ENCODE results near the gene PIGT. TPM values are rescaled to one million over a fixed set of nuclear protein-coding genes. Genes with fewer than 3 reads are reported as not detected.
A peak's percentile ranks its signal among the peaks of the same experiment; 100 is the strongest.
"Not testable (repeated sequence)": the region's sequence is repeated elsewhere in the genome, so short reads cannot be mapped to it uniquely, and the experiment has no call there.

PIGT gene
- polyA plus RNA-seq, 4 donors, result 49.7 to 119 (median 68.1) TPM

DNA sequence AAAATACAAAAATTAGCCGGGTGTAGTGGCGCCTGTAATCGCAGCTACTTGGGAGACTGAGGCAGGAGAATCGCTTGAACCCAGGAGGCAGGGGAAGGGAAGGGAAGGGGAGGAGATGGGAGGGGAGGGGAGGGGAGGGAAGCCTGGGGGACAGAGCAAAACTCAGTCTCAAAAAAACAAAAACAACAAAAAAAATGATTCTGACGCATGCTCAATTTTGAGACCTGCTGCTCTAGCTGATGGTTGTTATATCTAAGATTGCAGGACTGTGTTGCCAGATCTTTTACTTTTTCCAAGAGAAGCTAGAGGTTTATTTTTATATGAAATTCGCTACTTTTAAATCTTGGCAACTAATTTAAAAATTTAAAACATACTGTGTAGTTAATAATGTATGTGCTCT lies 51.2 kb downstream of the PIGT start:
- DNase-seq, result no peak
- WGBS, 3 donors, result 88 to 97% (median 93%) methylated on average over 6 of the region's 6 CpGs
- no peak overlapping the region for H3K4me3 ChIP-seq (ENCODE audit: low read depth in 1 of 3, low read length in 3 of 3)
- H3K4me1 ChIP-seq (ENCODE audit: control insufficient read depth in 3 of 3, insufficient read depth in 2 of 3, low read depth in 1 of 3, low read length in 2 of 3), result peaks cover 0 to 14% (median 0%) of the 10 kb centered on the region in 3 donors
- peaks cover 0 to 35% (median 12%) of the 10 kb centered on the region in 3 donors for H3K27me3 ChIP-seq (ENCODE audit: control insufficient read depth in 3 of 3, insufficient read depth in 3 of 3, low read length in 3 of 3)
- no peak for FAIRE-seq
- no peaks in the 10 kb centered on the region for H3K36me3 ChIP-seq (ENCODE audit: control insufficient read depth in 3 of 3, insufficient read depth in 2 of 3, low read depth in 1 of 3, low read length in 3 of 3)
- no peaks in the 10 kb centered on the region for H3K9me3 ChIP-seq (ENCODE audit: control insufficient read depth in 2 of 2, insufficient read depth in 1 of 2, low read depth in 1 of 2, low read length in 1 of 2)
- no peak overlapping the region for H3K27ac ChIP-seq (ENCODE audit: low read depth in 1 of 3, low read length in 2 of 3)

DNA sequence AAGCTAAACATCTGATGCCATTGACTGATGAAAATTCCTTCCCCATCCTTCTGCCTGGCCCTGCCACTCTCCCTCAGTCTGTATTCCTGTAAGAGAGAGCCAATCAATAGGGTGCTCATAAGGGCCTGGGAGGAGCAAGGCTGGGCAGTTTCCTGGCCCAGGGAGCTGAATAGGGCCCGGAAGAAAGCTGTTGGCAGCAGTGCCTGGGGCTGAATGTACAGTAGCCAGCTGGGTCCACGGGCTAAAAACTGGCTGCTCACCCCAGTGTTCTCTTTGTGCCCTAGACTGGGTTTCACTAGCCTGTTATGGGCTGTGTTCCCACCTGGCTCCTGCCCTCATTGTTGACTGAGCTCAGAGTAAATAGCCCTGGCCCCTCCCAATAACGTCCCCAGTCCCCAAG lies 51.9 kb downstream of the PIGT start:
- 14 to 35% (median 25%) methylated on average over 3 of the region's 3 CpGs for WGBS, 3 donors
- no peak for DNase-seq
- H3K27ac ChIP-seq (ENCODE audit: low read depth in 1 of 3, low read length in 2 of 3), result no peak overlapping the region
- peaks cover 0 to 35% (median 12%) of the 10 kb centered on the region in 3 donors for H3K27me3 ChIP-seq (ENCODE audit: control insufficient read depth in 3 of 3, insufficient read depth in 3 of 3, low read length in 3 of 3)
- no peak for FAIRE-seq
- no peaks in the 10 kb centered on the region for H3K9me3 ChIP-seq (ENCODE audit: control insufficient read depth in 2 of 2, insufficient read depth in 1 of 2, low read depth in 1 of 2, low read length in 1 of 2)
- peaks cover 0 to 14% (median 0%) of the 10 kb centered on the region in 3 donors for H3K4me1 ChIP-seq (ENCODE audit: control insufficient read depth in 3 of 3, insufficient read depth in 2 of 3, low read depth in 1 of 3, low read length in 2 of 3)
- no peaks in the 10 kb centered on the region for H3K36me3 ChIP-seq (ENCODE audit: control insufficient read depth in 3 of 3, insufficient read depth in 2 of 3, low read depth in 1 of 3, low read length in 3 of 3)
- H3K4me3 ChIP-seq (ENCODE audit: low read depth in 1 of 3, low read length in 3 of 3), result no peak overlapping the region

DNA sequence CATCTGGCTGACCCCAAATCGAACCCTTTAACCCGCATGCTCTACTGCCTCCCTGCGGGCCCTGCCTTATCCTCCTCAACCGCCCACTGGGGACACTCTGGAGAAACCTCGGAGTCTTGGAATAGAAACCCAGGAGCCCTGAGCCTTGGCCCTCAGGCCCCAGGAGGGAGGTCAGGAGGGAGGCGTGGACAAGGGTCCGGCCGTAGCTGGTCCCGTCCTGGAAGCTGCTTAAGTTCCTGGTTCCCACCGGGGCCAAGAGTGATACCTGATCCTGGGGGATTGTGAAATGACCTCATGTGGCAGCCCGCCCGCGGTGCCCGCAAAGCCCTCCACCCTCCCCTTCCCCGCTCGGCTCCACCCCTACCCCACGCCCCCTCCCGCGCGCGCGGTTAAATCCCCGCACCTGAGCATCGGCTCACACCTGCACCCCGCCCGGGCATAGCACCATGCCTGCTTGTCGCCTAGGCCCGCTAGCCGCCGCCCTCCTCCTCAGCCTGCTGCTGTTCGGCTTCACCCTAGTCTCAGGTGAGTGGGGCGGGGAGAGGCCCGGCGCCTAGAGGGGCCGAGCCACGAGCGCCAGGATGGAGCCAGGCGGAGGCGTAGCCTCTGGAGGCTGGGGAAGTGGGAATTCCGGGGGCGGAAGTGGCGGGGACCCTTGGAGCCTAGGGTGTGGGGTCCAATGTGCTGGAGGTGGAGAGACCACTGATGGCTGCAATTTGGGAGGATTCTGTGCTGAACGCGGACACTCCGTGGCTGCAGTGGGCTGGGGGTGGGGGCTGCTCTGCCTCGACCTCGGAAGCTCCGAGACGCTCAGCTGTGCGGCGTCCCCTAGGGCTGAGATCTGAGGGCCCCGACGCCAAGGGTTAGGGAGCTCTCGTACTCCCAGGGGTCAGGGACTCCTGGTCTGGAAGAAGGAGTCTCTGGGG lies 53.7 kb downstream of the PIGT start, which contains the start of gene WFDC2:
Gene WFDC2 (plus strand): TSS at position 418 of the 926 bp plus-strand sequence. CDS start 29 bp downstream, at position 447.
- no peaks in the 10 kb centered on the region for H3K36me3 ChIP-seq (ENCODE audit: control insufficient read depth in 3 of 3, insufficient read depth in 2 of 3, low read depth in 1 of 3, low read length in 3 of 3)
- 4 to 7% (median 6%) methylated on average over 53 to 54 of the region's 54 CpGs for WGBS, 3 donors
- peaks cover 0 to 14% (median 0%) of the 10 kb centered on the region in 3 donors for H3K4me1 ChIP-seq (ENCODE audit: control insufficient read depth in 3 of 3, insufficient read depth in 2 of 3, low read depth in 1 of 3, low read length in 2 of 3)
- no peak for FAIRE-seq
- peak; percentile 32 to 46 for DNase-seq
- H3K27me3 ChIP-seq (ENCODE audit: control insufficient read depth in 3 of 3, insufficient read depth in 3 of 3, low read length in 3 of 3), result peaks cover 0 to 35% (median 12%) of the 10 kb centered on the region in 3 donors
- H3K9me3 ChIP-seq (ENCODE audit: control insufficient read depth in 2 of 2, insufficient read depth in 1 of 2, low read depth in 1 of 2, low read length in 1 of 2), result no peaks in the 10 kb centered on the region
- H3K4me3 ChIP-seq (ENCODE audit: low read depth in 1 of 3, low read length in 3 of 3), result peak within 1 kb of the TSS; percentile 10 to 40 (median 18)
- peak within 1 kb of the TSS in 1 of 3 donors; percentile 66 for H3K27ac ChIP-seq (ENCODE audit: low read depth in 1 of 3, low read length in 2 of 3)

GRCh38 chr20:45470262-45470931 lies 54.5 kb downstream of the PIGT start:
- Histone ChIP-seq H3K4me3 (ENCODE audit: low read depth in 1 of 3, low read length in 3 of 3) (peak overlapping the region; percentile 10 to 40 (median 18)), H3K27ac (ENCODE audit: low read depth in 1 of 3, low read length in 2 of 3) (peak overlapping the region in 1 of 3 donors; percentile 66), H3K9me3 (ENCODE audit: control insufficient read depth in 2 of 2, insufficient read depth in 1 of 2, low read depth in 1 of 2, low read length in 1 of 2) (no peaks in the 10 kb centered on the region), H3K36me3 (ENCODE audit: control insufficient read depth in 3 of 3, insufficient read depth in 2 of 3, low read depth in 1 of 3, low read length in 3 of 3) (no peaks in the 10 kb centered on the region), H3K27me3 (ENCODE audit: control insufficient read depth in 3 of 3, insufficient read depth in 3 of 3, low read length in 3 of 3) (peaks cover 0 to 35% (median 12%) of the 10 kb centered on the region in 3 donors), H3K4me1 (ENCODE audit: control insufficient read depth in 3 of 3, insufficient read depth in 2 of 3, low read depth in 1 of 3, low read length in 2 of 3) (peaks cover 0 to 14% (median 0%) of the 10 kb centered on the region in 3 donors)
- 1 to 2% (median 2%) methylated on average over 48 to 50 of the region's 50 CpGs for whole genome bisulfite sequencing, 3 donors
- DNase-seq (peak; percentile 42 to 45), FAIRE-seq (no peak)

- Histone ChIP-seq H3K4me1 (ENCODE audit: control insufficient read depth in 3 of 3, insufficient read depth in 2 of 3, low read depth in 1 of 3, low read length in 2 of 3) (peaks cover 0 to 14% (median 0%) of the 10 kb centered on the region in 3 donors), H3K4me3 (ENCODE audit: low read depth in 1 of 3, low read length in 3 of 3) (peak overlapping the region in 2 of 3 donors; percentile 10 to 40), H3K27me3 (ENCODE audit: control insufficient read depth in 3 of 3, insufficient read depth in 3 of 3, low read length in 3 of 3) (peaks cover 0 to 35% (median 12%) of the 10 kb centered on the region in 3 donors), H3K36me3 (ENCODE audit: control insufficient read depth in 3 of 3, insufficient read depth in 2 of 3, low read depth in 1 of 3, low read length in 3 of 3) (no peaks in the 10 kb centered on the region), H3K27ac (ENCODE audit: low read depth in 1 of 3, low read length in 2 of 3) (peak overlapping the region in 1 of 3 donors; percentile 66), H3K9me3 (ENCODE audit: control insufficient read depth in 2 of 2, insufficient read depth in 1 of 2, low read depth in 1 of 2, low read length in 1 of 2) (no peaks in the 10 kb centered on the region)
- 34 to 58% (median 56%) methylated on average over 10 of the region's 10 CpGs for WGBS, 3 donors
- DNase-seq (peak in 1 of 2 donors; percentile 26), FAIRE-seq (no peak)
Observed at GRCh38 chr20:45470937-45471336, 55.0 kb downstream of the PIGT start.

- WGBS, 3 donors, result 57 to 83% (median 66%) methylated on average over 3 of the region's 3 CpGs
Observed at GRCh38 chr20:45472286-45472685, 56.3 kb downstream of the PIGT start.

More at GRCh38 chr20:45472286-45472685, 56.3 kb downstream of the PIGT start:
- H3K4me3 ChIP-seq (ENCODE audit: low read depth in 1 of 3, low read length in 3 of 3); DNase-seq; H3K4me1 ChIP-seq (ENCODE audit: control insufficient read depth in 3 of 3, insufficient read depth in 2 of 3, low read depth in 1 of 3, low read length in 2 of 3); H3K27ac ChIP-seq (ENCODE audit: low read depth in 1 of 3, low read length in 2 of 3); H3K36me3 ChIP-seq (ENCODE audit: control insufficient read depth in 3 of 3, insufficient read depth in 2 of 3, low read depth in 1 of 3, low read length in 3 of 3); H3K9me3 ChIP-seq (ENCODE audit: control insufficient read depth in 2 of 2, insufficient read depth in 1 of 2, low read depth in 1 of 2, low read length in 1 of 2); FAIRE-seq: not testable (repeated sequence)
- H3K27me3 ChIP-seq (ENCODE audit: control insufficient read depth in 3 of 3, insufficient read depth in 3 of 3, low read length in 3 of 3), result peaks cover 0 to 35% (median 12%) of the 10 kb centered on the region in 3 donors

Other genes with a start within 250 kb of the PIGT start
- gene PI3, start 241.2 kb upstream of the PIGT start, polyA plus RNA-seq, result 10 to 100 TPM in 2 of 4 donors, 1 to 10 TPM in 2; 3.6 to 61.0 (median 10.5) TPM
- under 1 TPM in 1 of 4 donors, not detected in 3; 0.16 TPM for gene SEMG1, start 209.1 kb upstream of the PIGT start, polyA plus RNA-seq
- gene SEMG2, start 194.8 kb upstream of the PIGT start, polyA plus RNA-seq, result not detected
- 10 to 100 TPM in 3 of 4 donors, not detected in 1; 11.2 to 87.6 (median 47.7) TPM for gene SLPI, start 161.6 kb upstream of the PIGT start, polyA plus RNA-seq
- gene RBPJL, start 109.3 kb upstream of the PIGT start, polyA plus RNA-seq, result 1 to 10 TPM in 1 of 4 donors, under 1 TPM in 1, not detected in 2; 0.04 to 1.4 TPM
- gene MATN4, start 107.8 kb upstream of the PIGT start, polyA plus RNA-seq, result under 1 TPM in 1 of 4 donors, not detected in 3; 0.07 TPM
- gene SDC4, start 67.7 kb upstream of the PIGT start, polyA plus RNA-seq, result 10 to 100 TPM; 14.3 to 95.8 (median 23.5) TPM
- 10 to 100 TPM; 13.6 to 40.3 (median 26.9) TPM for gene SYS1, start 53.0 kb upstream of the PIGT start, polyA plus RNA-seq
- under 1 TPM in 2 of 4 donors, not detected in 2; 0.19 to 0.84 TPM for gene TP53TG5, start 37.8 kb upstream of the PIGT start, polyA plus RNA-seq
- 100 to 1,000 TPM in 2 of 4 donors, 10 to 100 TPM in 2; 46.1 to 114 (median 101) TPM for gene DBNDD2, start 7.9 kb upstream of the PIGT start, polyA plus RNA-seq
- gene WFDC2, start 53.6 kb downstream of the PIGT start, polyA plus RNA-seq, result 1 to 10 TPM; 1.8 to 7.8 (median 3.9) TPM
- not detected for gene SPINT3, start 99.5 kb downstream of the PIGT start, polyA plus RNA-seq
- gene WFDC6, start 123.3 kb downstream of the PIGT start, polyA plus RNA-seq, result not detected
- gene EPPIN, start 131.3 kb downstream of the PIGT start, polyA plus RNA-seq, result not detected
- not detected for gene WFDC8, start 163.1 kb downstream of the PIGT start, polyA plus RNA-seq
- not detected for gene WFDC10A, start 213.6 kb downstream of the PIGT start, polyA plus RNA-seq
- not detected for gene WFDC9, start 215.1 kb downstream of the PIGT start, polyA plus RNA-seq

Measured in small intestine (tissue), 7 donors.